HepG2 (cell line): ENCODE measurements around the gene GMPPA. TPM values are rescaled to one million over a fixed set of nuclear protein-coding genes. Genes with fewer than 3 reads are reported as not detected.

Experiments used
- ATF5 ChIP-seq: sonication (generic); formaldehyde crosslinking; IDR thresholded peaks from 2 replicates; pipeline ENCODE4 v1.4.0; 2020; ENCODE audit warnings: mild to moderate bottlenecking, low read depth, missing genetic modification reagents
- CBFB ChIP-seq: sonication (generic); formaldehyde crosslinking; IDR thresholded peaks from 2 replicates; pipeline ENCODE4 v1.4.0; 2020; ENCODE audit warnings: missing genetic modification reagents
- CCDC6 ChIP-seq: sonication (generic); formaldehyde crosslinking; IDR thresholded peaks from 2 replicates; pipeline ENCODE4 v1.8.1; 2022; ENCODE audit warnings: mild to moderate bottlenecking, missing genetic modification reagents, moderate library complexity
- CREBL2 ChIP-seq: sonication (generic); formaldehyde crosslinking; IDR thresholded peaks from 2 replicates; pipeline ENCODE4 v1.8.1; 2023; ENCODE audit warnings: missing genetic modification reagents, mild to moderate bottlenecking, borderline replicate concordance
- DMTF1 ChIP-seq: sonication (generic); formaldehyde crosslinking; IDR thresholded peaks from 2 replicates; pipeline ENCODE4 v1.4.0; 2020; ENCODE audit warnings: mild to moderate bottlenecking, missing genetic modification reagents
- JARID2 ChIP-seq: sonication (generic); formaldehyde crosslinking; IDR thresholded peaks from 2 replicates; pipeline ENCODE4 v1.8.1; 2023; ENCODE audit warnings: missing genetic modification reagents, inconsistent platforms; ENCODE audit not compliant: insufficient replicate concordance
- SETDB1 ChIP-seq: sonication (generic); formaldehyde crosslinking; IDR thresholded peaks from 2 replicates; pipeline ENCODE4 v1.5.1; 2020; ENCODE audit warnings: missing genetic modification reagents, mild to moderate bottlenecking, borderline replicate concordance
- ZFP36L2 ChIP-seq: sonication (generic); formaldehyde crosslinking; IDR thresholded peaks from 2 replicates; pipeline ENCODE4 v1.4.0; 2020; ENCODE audit warnings: missing genetic modification reagents
- ZFP82 ChIP-seq: sonication (generic); formaldehyde crosslinking; IDR thresholded peaks from 2 replicates; pipeline ENCODE4 v1.5.1; 2020; ENCODE audit warnings: mild to moderate bottlenecking, missing genetic modification reagents, borderline replicate concordance
- ZNF235 ChIP-seq: sonication (generic); formaldehyde crosslinking; IDR thresholded peaks from 2 replicates; pipeline ENCODE4 v1.8.1; 2023; ENCODE audit warnings: mild to moderate bottlenecking, missing genetic modification reagents, borderline replicate concordance
- ZNF281 ChIP-seq: sonication (generic); formaldehyde crosslinking; IDR thresholded peaks from 2 replicates; pipeline ENCODE4 v1.4.0; 2020; ENCODE audit warnings: missing genetic modification reagents, borderline replicate concordance
- ZNF577 ChIP-seq: sonication (generic); formaldehyde crosslinking; IDR thresholded peaks from 2 replicates; pipeline ENCODE4 v1.4.0; 2020; ENCODE audit warnings: mild to moderate bottlenecking, low read depth, missing genetic modification reagents, borderline replicate concordance
- ZNF841 ChIP-seq: sonication (generic); formaldehyde crosslinking; IDR thresholded peaks from 2 replicates; pipeline ENCODE4 v1.8.1; 2023; ENCODE audit warnings: missing genetic modification reagents, borderline replicate concordance
- ZSCAN29 ChIP-seq: sonication (generic); formaldehyde crosslinking; conservative IDR thresholded peaks from 2 replicates; pipeline ENCODE4 v1.4.0; 2020; ENCODE audit warnings: mild to moderate bottlenecking, missing genetic modification reagents
- ZXDC ChIP-seq: sonication (generic); formaldehyde crosslinking; IDR thresholded peaks from 2 replicates; pipeline ENCODE4 v1.5.0; 2020; ENCODE audit warnings: mild to moderate bottlenecking, missing genetic modification reagents
- polyA plus RNA-seq, 8 experiments: library from polyadenylated mRNA; depleted of rRNA in 3 of 8; stranded (reverse) in 7 of 8; unstranded in 1 of 8; fragments of >200 nt; fragmentation: Illumina TruSeq in 4 of 8; extraction: Trizol in 4 of 8; gene quantifications; 2 replicates each; pipeline versions ENCODE4 v1.2.1 to v1.2.3, GENCODE V29; 2011 to 2016; ENCODE audit warnings: low read depth in 4 of 8, missing spikeins in 1 of 8, mixed read lengths in 1 of 8; ENCODE audit not compliant: insufficient read depth in 1 of 8
- total RNA-seq, 5 experiments: library from RNA; depleted of rRNA; stranded (reverse); fragments of >200 nt; fragmentation: Illumina TruSeq; extraction: Trizol; gene quantifications; 2 replicates each; pipeline ENCODE4 v1.2.3, GENCODE V29; 2016; ENCODE audit warnings: low read depth in 1 of 5
- TF ChIP-seq, protein P1 (sequence below): sonication (generic); formaldehyde crosslinking; conservative IDR thresholded peaks from 2 replicates; pipeline ENCODE4 v1.4.0; 2020; ENCODE audit warnings: missing genetic modification reagents

The GMPPA gene
- total and polyA plus RNA-seq, 2 of the 13 experiments (the other 11 are each of a cell fraction or from before 2014, with no cell fraction given): 81.1 to 106 TPM

DNA sequence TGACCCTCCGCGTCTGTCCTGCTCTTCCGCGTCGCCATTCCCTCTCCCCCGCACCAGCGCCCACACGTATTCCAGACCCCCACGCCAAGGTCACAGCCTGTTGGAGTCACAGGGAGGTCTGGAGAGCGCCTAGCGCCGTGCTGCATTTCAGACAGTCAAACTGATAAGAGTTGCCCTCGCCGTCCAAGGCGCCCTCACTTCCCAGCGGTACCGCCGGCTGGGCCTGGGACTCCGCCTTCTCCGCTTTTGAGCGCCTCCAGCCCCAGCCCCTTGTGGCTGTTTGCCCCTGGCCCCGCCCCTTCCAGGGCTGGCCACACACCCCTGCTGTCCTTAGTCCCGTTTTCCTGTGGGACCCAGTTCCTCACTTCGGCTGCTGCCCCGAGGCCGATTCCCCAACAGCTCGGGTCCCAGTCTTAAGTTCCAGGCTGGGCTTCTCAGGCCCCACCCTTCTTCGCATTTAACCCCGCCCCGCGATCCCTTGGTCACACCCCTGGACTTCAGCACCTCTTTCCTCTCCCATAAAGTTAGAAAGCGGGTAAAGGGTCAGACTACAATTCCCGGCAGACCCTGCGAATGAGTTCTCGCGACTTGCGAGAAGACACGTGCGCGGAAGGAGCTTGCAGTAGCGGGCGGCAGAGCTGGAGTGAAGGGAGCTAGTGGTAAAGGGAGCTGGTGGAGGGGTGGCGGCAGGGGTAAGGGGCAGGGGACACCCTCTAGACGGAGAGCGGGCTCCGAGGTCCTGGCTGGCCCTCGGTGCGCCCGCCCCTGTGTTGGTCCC lies at the start of gene GMPPA (continued):
- TF ChIP-seq ZXDC (CRISPR knock-in tag) (0 out of 2 replicates have a peak, but pooled peaks have one; percentile 12), ZSCAN29 (peak; percentile 70; the same call in 1 of the 2 replicates), ZFP36L2 (CRISPR knock-in tag) (no peak; the same call in 1 of the 2 replicates), CREBL2 (CRISPR knock-in tag) (peak; percentile 48; the same call in 1 of the 2 replicates), SETDB1 (CRISPR knock-in tag) (no peak), CBFB (CRISPR knock-in tag) (no peak), ZNF235 (CRISPR knock-in tag) (peak; percentile 83), ZNF841 (CRISPR knock-in tag) (no peak), ZFP82 (CRISPR knock-in tag) (0 out of 2 replicates have a peak, but pooled peaks have one; percentile 77), ZNF577 (CRISPR knock-in tag) (no peak), JARID2 (CRISPR knock-in tag) (no peak), ATF5 (CRISPR knock-in tag) (no peak), ZNF281 (CRISPR knock-in tag) (no peak), CCDC6 (CRISPR knock-in tag) (no peak; the same call in 1 of the 2 replicates), DMTF1 (CRISPR knock-in tag) (no peak)
- TF ChIP-seq, protein P1, sequence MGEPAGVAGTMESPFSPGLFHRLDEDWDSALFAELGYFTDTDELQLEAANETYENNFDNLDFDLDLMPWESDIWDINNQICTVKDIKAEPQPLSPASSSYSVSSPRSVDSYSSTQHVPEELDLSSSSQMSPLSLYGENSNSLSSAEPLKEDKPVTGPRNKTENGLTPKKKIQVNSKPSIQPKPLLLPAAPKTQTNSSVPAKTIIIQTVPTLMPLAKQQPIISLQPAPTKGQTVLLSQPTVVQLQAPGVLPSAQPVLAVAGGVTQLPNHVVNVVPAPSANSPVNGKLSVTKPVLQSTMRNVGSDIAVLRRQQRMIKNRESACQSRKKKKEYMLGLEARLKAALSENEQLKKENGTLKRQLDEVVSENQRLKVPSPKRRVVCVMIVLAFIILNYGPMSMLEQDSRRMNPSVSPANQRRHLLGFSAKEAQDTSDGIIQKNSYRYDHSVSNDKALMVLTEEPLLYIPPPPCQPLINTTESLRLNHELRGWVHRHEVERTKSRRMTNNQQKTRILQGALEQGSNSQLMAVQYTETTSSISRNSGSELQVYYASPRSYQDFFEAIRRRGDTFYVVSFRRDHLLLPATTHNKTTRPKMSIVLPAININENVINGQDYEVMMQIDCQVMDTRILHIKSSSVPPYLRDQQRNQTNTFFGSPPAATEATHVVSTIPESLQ (CRISPR knock-in tag): no peak
